HG03135 (cell line): ENCODE results near the gene HDGFL2.
A peak's percentile ranks its signal among the peaks of the same experiment; 100 is the strongest.

Experiments used
- ATAC-seq: cut with Tn5 transposase; IDR thresholded peaks from one replicate; pipeline ENCODE4 v1.9.1; 2021; ENCODE audit warnings: mild to moderate bottlenecking, moderate library complexity; ENCODE audit not compliant: unreplicated experiment

HDGFL2 gene

GRCh38 chr19:4444765-4445741 lies 27.0 kb upstream of the HDGFL2 start:
- ATAC-seq: no peak

- no peak for ATAC-seq
Measured at GRCh38 chr19:4445963-4446703, 26.0 kb upstream of the HDGFL2 start.

- ATAC-seq: no peak
Measured at GRCh38 chr19:4446704-4447200, 25.3 kb upstream of the HDGFL2 start.

GRCh38 chr19:4447327-4448146 lies 24.6 kb upstream of the HDGFL2 start:
- ATAC-seq: no peak

GRCh38 chr19:4448147-4448985 lies 23.7 kb upstream of the HDGFL2 start:
- ATAC-seq: no peak

GRCh38 chr19:4449022-4449638 lies 23.0 kb upstream of the HDGFL2 start:
- ATAC-seq: no peak

- no peak for ATAC-seq
Measured at GRCh38 chr19:4449639-4450028, 22.5 kb upstream of the HDGFL2 start.

GRCh38 chr19:4452230-4452990 lies 19.7 kb upstream of the HDGFL2 start:
- no peak for ATAC-seq

- ATAC-seq: no peak
Measured at GRCh38 chr19:4453232-4454179, 18.6 kb upstream of the HDGFL2 start.

GRCh38 chr19:4454747-4455718 lies 17.1 kb upstream of the HDGFL2 start:
- ATAC-seq: no peak

- ATAC-seq: no peak
Measured at GRCh38 chr19:4455719-4456475, 16.2 kb upstream of the HDGFL2 start.

GRCh38 chr19:4456476-4456842 lies 15.6 kb upstream of the HDGFL2 start:
- ATAC-seq: no peak

GRCh38 chr19:4456843-4457653 lies 15.0 kb upstream of the HDGFL2 start:
- peak; percentile 18 for ATAC-seq

GRCh38 chr19:4457654-4458395 lies 14.3 kb upstream of the HDGFL2 start, which contains the start of gene UBXN6:
Gene UBXN6, minus strand, starts transcription at chr19:4457794. Its CDS starts 97 bp downstream, at chr19:4457697.
- ATAC-seq: peak; percentile 86
